HepG2 (cell line): ENCODE measurements around the gene LRRC27. TPM values are rescaled to one million over a fixed set of nuclear protein-coding genes. Genes with fewer than 3 reads are reported as not detected.

Experiments
- ATAC-seq: fragments of 200-7000 bp; cut with Tn5 transposase; 3 replicates; pipeline ENCODE4 v1.9.1; 2020; ENCODE audit warnings: mild to moderate bottlenecking, moderate library complexity
- BruUV-seq: library from RNA; stranded (reverse); fragments of 400-500 nt; replicated peaks from 2 replicates; lab custom pipeline; 2021; lab: Mats Ljungman, UMichigan
- CTCF ChIA-PET: fragments of 300-600 bp; formaldehyde crosslinking; extraction: SDS; loops from one replicate; lab custom pipeline; 2021; ENCODE audit warnings: low total read pairs, inconsistent platforms, low intra/inter-chr PET ratio; lab: Yijun Ruan, JAX
- POLR2A ChIA-PET: fragments of 350-600 bp; sonication (Branson Sonifier 250); formaldehyde crosslinking; loops from one replicate; lab custom pipeline; 2020; ENCODE audit warnings: antibody characterized with exemption, inconsistent platforms; lab: Yijun Ruan, JAX
- DNase-seq: peaks from one replicate; pipeline ENCODE4 v3.0.0-alpha.2; 2015; ENCODE audit warnings: low spot score
- FAIRE-seq: peaks from 3 replicates; lab custom pipeline; 2011; peaks lifted over from hg19 to GRCh38; lab: Jason Lieb, UNC
- H2AFZ ChIP-seq: one replicate; pipeline ENCODE4 v1.6.1; 2011; ENCODE audit warnings: low read length, inconsistent platforms
- H3K27ac ChIP-seq: fragments of 300-600 bp; 3 replicates; pipeline ENCODE4 v1.8.0; 2011; ENCODE audit warnings: mixed run types, mild to moderate bottlenecking, mixed read lengths, low read length, inconsistent platforms; ENCODE audit not compliant: insufficient read depth; ENCODE audit errors: extremely low read length
- H3K27me3 ChIP-seq, 2 experiments: fragments of 200-600 bp in 1 of 2; 2 replicates in 1 of 2; 3 replicates in 1 of 2; pipeline versions ENCODE4 v1.6.0 to v1.8.0; 2011; ENCODE audit warnings: low read length in 2 of 2, mild to moderate bottlenecking in 2 of 2, moderate library complexity in 2 of 2, inconsistent platforms in 1 of 2; ENCODE audit not compliant: insufficient read depth in 2 of 2, control insufficient read depth in 1 of 2
- H3K36me3 ChIP-seq, 2 experiments: fragments of 200-600 bp in 1 of 2; replicated peaks in 1 of 2; 2 replicates in 1 of 2; 3 replicates in 1 of 2; pipeline versions ENCODE4 v1.5.1 to v1.8.0; 2011; ENCODE audit warnings: low read length in 2 of 2, inconsistent platforms in 1 of 2; ENCODE audit not compliant: insufficient read depth in 2 of 2, control insufficient read depth in 1 of 2
- H3K4me1 ChIP-seq: 2 replicates; pipeline ENCODE4 v1.5.1; 2012; ENCODE audit warnings: low read length, inconsistent platforms; ENCODE audit not compliant: insufficient read depth
- H3K4me2 ChIP-seq: 2 replicates; pipeline ENCODE4 v1.6.0; 2011; ENCODE audit warnings: low read depth, low read length, inconsistent platforms
- H3K4me3 ChIP-seq, 3 experiments: fragments of 200-600 bp in 1 of 3; sonication (generic), shearing (Covaris generic) in 1 of 3; replicated peaks in 1 of 3; 2 replicates each; pipeline ENCODE4 v1.5.1; 2011 to 2016; ENCODE audit warnings: low read length in 3 of 3, inconsistent platforms in 2 of 3, low read depth in 2 of 3, mild to moderate bottlenecking in 2 of 3, control low read depth in 1 of 3, mixed read lengths in 1 of 3; ENCODE audit not compliant: insufficient read depth in 1 of 3
- H3K79me2 ChIP-seq: one replicate; pipeline ENCODE4 v1.6.1; 2011; ENCODE audit warnings: low read length, inconsistent platforms; ENCODE audit not compliant: insufficient read depth
- H3K9ac ChIP-seq: 2 replicates; pipeline ENCODE4 v1.6.0; 2011; ENCODE audit warnings: mild to moderate bottlenecking, low read depth, low read length, inconsistent platforms; ENCODE audit not compliant: insufficient read depth
- H3K9me3 ChIP-seq: 2 replicates; pipeline ENCODE4 v1.5.1; 2012; ENCODE audit warnings: mild to moderate bottlenecking, low read length
- H4K20me1 ChIP-seq: 2 replicates; pipeline ENCODE4 v1.6.0; 2011; ENCODE audit warnings: inconsistent platforms, mild to moderate bottlenecking, low read length, moderate library complexity; ENCODE audit not compliant: insufficient read depth
- ARID4A ChIP-seq: sonication (generic); formaldehyde crosslinking; IDR thresholded peaks from 2 replicates; pipeline ENCODE4 v1.5.0; 2020; ENCODE audit warnings: mild to moderate bottlenecking, missing genetic modification reagents, borderline replicate concordance
- ATAD3A ChIP-seq: sonication (generic); formaldehyde crosslinking; IDR thresholded peaks from 2 replicates; pipeline ENCODE4 v1.4.0; 2020; ENCODE audit warnings: missing genetic modification reagents
- DDIT3 ChIP-seq: sonication (generic); formaldehyde crosslinking; IDR thresholded peaks from 2 replicates; pipeline ENCODE4 v1.4.0; 2020; ENCODE audit warnings: mild to moderate bottlenecking, missing genetic modification reagents
- ESRRA ChIP-seq: sonication (generic); formaldehyde crosslinking; IDR thresholded peaks from 2 replicates; pipeline ENCODE4 v1.5.1; 2020; ENCODE audit warnings: mild to moderate bottlenecking, low read depth, missing genetic modification reagents
- FLYWCH1 ChIP-seq: sonication (generic); formaldehyde crosslinking; IDR thresholded peaks from 2 replicates; pipeline ENCODE4 v1.8.1; 2023; ENCODE audit warnings: mild to moderate bottlenecking, missing genetic modification reagents
- FOXO1 ChIP-seq: sonication (generic); formaldehyde crosslinking; IDR thresholded peaks from 2 replicates; pipeline ENCODE4 v1.4.0; 2020; ENCODE audit warnings: missing genetic modification reagents
- HBP1 ChIP-seq: IDR thresholded peaks from 2 replicates; pipeline ENCODE4 v1.6.1; 2016; ENCODE audit warnings: low read depth, control low read depth
- NFYC ChIP-seq: IDR thresholded peaks from 2 replicates; pipeline ENCODE4 v1.6.1; 2016; ENCODE audit warnings: missing genetic modification reagents, missing compliant biosample characterization
- ZBTB2 ChIP-seq: sonication (generic); formaldehyde crosslinking; IDR thresholded peaks from 2 replicates; pipeline ENCODE4 v1.8.0; 2022; ENCODE audit warnings: low read depth, missing genetic modification reagents
- ZC3H4 ChIP-seq: sonication (generic); formaldehyde crosslinking; IDR thresholded peaks from 2 replicates; pipeline ENCODE4 v1.4.0; 2020; ENCODE audit warnings: missing genetic modification reagents, borderline replicate concordance
- ZFYVE20 ChIP-seq: sonication (generic); formaldehyde crosslinking; IDR thresholded peaks from 2 replicates; pipeline ENCODE4 v1.8.0; 2023; ENCODE audit warnings: low read depth, mild to moderate bottlenecking, moderate library complexity, missing genetic modification reagents, borderline replicate concordance
- ZMYM2 ChIP-seq: sonication (generic); formaldehyde crosslinking; IDR thresholded peaks from 2 replicates; pipeline ENCODE4 v1.8.0; 2022; ENCODE audit warnings: mild to moderate bottlenecking, missing genetic modification reagents
- ZNF343 ChIP-seq: sonication (generic); formaldehyde crosslinking; IDR thresholded peaks from 2 replicates; pipeline ENCODE4 v1.4.0; 2020; ENCODE audit warnings: mild to moderate bottlenecking, missing genetic modification reagents
- ZNF460 ChIP-seq: sonication (generic); formaldehyde crosslinking; IDR thresholded peaks from 2 replicates; pipeline ENCODE4 v1.5.1; 2020; ENCODE audit warnings: missing genetic modification reagents, mild to moderate bottlenecking, borderline replicate concordance
- ZNF615 ChIP-seq: sonication (generic); formaldehyde crosslinking; IDR thresholded peaks from 2 replicates; pipeline ENCODE4 v1.5.0; 2020; ENCODE audit warnings: mild to moderate bottlenecking, missing genetic modification reagents, borderline replicate concordance
- ZNF691 ChIP-seq: sonication (generic); formaldehyde crosslinking; IDR thresholded peaks from 2 replicates; pipeline ENCODE4 v1.4.0; 2020; ENCODE audit warnings: missing genetic modification reagents, low read depth, mild to moderate bottlenecking, borderline replicate concordance
- ZSCAN9 ChIP-seq: IDR thresholded peaks from 2 replicates; pipeline ENCODE4 v1.6.1; 2016; ENCODE audit warnings: borderline replicate concordance
- WGBS: methylation state at CpG from one replicate; pipeline ENCODE4 v1.1.6; 2017; ENCODE audit warnings: low lambda C conversion rate; 5-methylcytosine and 5-hydroxymethylcytosine counted together
- in situ Hi-C: cut with HindIII; loops from 2 replicates; pipeline ENCODE4 v1.10.0; 2017; ENCODE audit warnings: low pct_unique_long_range_greater_than_20kb; ENCODE audit not compliant: extremely low pct_ligation_motif_present
- intact Hi-C: fragments of 100-400 bp; cut with micrococcal nuclease; formaldehyde crosslinking; loops from one replicate; pipeline ENCODE4 v1.10.0; 2022; ENCODE audit not compliant: unreplicated experiment
- polyA plus RNA-seq, 8 experiments: library from polyadenylated mRNA; depleted of rRNA in 3 of 8; stranded (reverse) in 7 of 8; unstranded in 1 of 8; fragments of >200 nt; fragmentation: Illumina TruSeq in 4 of 8; extraction: Trizol in 4 of 8; gene quantifications; 2 replicates each; pipeline versions ENCODE4 v1.2.1 to v1.2.3, GENCODE V29; 2011 to 2016; ENCODE audit warnings: low read depth in 4 of 8, missing spikeins in 1 of 8, mixed read lengths in 1 of 8; ENCODE audit not compliant: insufficient read depth in 1 of 8
- total RNA-seq, 5 experiments: library from RNA; depleted of rRNA; stranded (reverse); fragments of >200 nt; fragmentation: Illumina TruSeq; extraction: Trizol; gene quantifications; 2 replicates each; pipeline ENCODE4 v1.2.3, GENCODE V29; 2016; ENCODE audit warnings: low read depth in 1 of 5

Gene LRRC27
- total and polyA plus RNA-seq, 2 of the 13 experiments (the other 11 are each of a cell fraction or from before 2014, with no cell fraction given): 4.2 to 4.6 TPM

- no peak overlapping the region for H3K4me3 ChIP-seq
- ATAC-seq: no peak
- no peak overlapping the region for H3K9ac ChIP-seq
- ChIA-PET CTCF (no interaction called here), POLR2A (interaction anchor here (1.0 kb wide), 1 partner anchor 7 kb away, joined by 3 read pairs; no protein-coding TSS in a partner anchor)
- BruUV-seq: no TSS peak
- H3K9me3 ChIP-seq: no peaks in the 10 kb centered on the region
- H3K27me3 ChIP-seq: peaks cover 0 to 2% of the 10 kb centered on the region in 2 experiments; a peak in 1 of 5 replicates
- H2AFZ ChIP-seq: no peak overlapping the region
- no peak overlapping the region for H3K27ac ChIP-seq
- H4K20me1 ChIP-seq: no peaks in the 10 kb centered on the region
- no peaks in the 10 kb centered on the region for H3K36me3 ChIP-seq
- peaks cover 48% of the 10 kb centered on the region for H3K4me1 ChIP-seq
- in situ Hi-C loops: no loop called here
- intact Hi-C loops: no loop called here
- no peaks in the 10 kb centered on the region for H3K79me2 ChIP-seq
- H3K4me2 ChIP-seq: no peak overlapping the region
- FAIRE-seq: no peak
- 84% methylated on average over 14 of the region's 20 CpGs for WGBS
- no peak for DNase-seq
- no peak for TF ChIP-seq ZSCAN9 (CRISPR knock-in tag)
- TF ChIP-seq ZNF615 (CRISPR knock-in tag): no peak
- no peak for TF ChIP-seq FOXO1
- no peak for TF ChIP-seq ZMYM2 (CRISPR knock-in tag)
- no peak for TF ChIP-seq ZBTB2 (CRISPR knock-in tag)
- TF ChIP-seq ATAD3A: no peak
- TF ChIP-seq ZNF691: no peak
- no peak for TF ChIP-seq NFYC (CRISPR knock-in tag)
- no peak for TF ChIP-seq FLYWCH1 (CRISPR knock-in tag)
- no peak for TF ChIP-seq DDIT3 (CRISPR knock-in tag)
- no peak for TF ChIP-seq ARID4A (CRISPR knock-in tag)
- TF ChIP-seq ZNF460 (CRISPR knock-in tag): no peak
- no peak for TF ChIP-seq ZC3H4 (CRISPR knock-in tag)
- no peak for TF ChIP-seq ESRRA
- no peak for TF ChIP-seq ZNF343
- no peak for TF ChIP-seq ZFYVE20
- TF ChIP-seq HBP1 (CRISPR knock-in tag): no peak
Measured at GRCh38 chr10:132417957-132418441, 86.0 kb downstream of the LRRC27 start.
